Activated CD4-positive, alpha-beta T cell treated with anti-CD3 and anti-CD28 coated beads for 48 hours (primary cell): Measurements from ENCODE around the gene B3GAT2.

Experiments used
- DNase-seq: peaks from one replicate; pipeline ENCODE4 v3.0.0-alpha.2; 2020

Gene B3GAT2

DNA sequence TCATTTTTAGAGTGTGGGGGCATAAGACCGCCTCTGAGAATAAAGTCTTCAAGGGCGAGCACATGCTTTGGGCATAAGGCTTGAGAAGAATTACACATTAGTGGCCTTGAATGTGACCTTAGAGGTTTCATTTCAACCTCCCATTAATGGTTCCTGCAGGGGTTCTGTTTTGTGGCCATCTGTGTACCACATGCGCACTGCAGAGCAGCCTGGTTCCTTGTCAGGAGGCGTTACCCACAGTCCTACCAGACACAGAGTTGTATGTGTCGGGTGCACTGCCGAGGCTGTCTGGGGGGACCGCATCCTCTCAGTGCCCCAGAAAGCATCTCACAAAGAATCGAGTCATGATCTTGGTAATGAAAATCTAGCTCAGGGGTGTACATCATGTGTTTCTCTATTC, 115.7 kb downstream of the B3GAT2 start:
- DNase-seq, result no peak

DNA sequence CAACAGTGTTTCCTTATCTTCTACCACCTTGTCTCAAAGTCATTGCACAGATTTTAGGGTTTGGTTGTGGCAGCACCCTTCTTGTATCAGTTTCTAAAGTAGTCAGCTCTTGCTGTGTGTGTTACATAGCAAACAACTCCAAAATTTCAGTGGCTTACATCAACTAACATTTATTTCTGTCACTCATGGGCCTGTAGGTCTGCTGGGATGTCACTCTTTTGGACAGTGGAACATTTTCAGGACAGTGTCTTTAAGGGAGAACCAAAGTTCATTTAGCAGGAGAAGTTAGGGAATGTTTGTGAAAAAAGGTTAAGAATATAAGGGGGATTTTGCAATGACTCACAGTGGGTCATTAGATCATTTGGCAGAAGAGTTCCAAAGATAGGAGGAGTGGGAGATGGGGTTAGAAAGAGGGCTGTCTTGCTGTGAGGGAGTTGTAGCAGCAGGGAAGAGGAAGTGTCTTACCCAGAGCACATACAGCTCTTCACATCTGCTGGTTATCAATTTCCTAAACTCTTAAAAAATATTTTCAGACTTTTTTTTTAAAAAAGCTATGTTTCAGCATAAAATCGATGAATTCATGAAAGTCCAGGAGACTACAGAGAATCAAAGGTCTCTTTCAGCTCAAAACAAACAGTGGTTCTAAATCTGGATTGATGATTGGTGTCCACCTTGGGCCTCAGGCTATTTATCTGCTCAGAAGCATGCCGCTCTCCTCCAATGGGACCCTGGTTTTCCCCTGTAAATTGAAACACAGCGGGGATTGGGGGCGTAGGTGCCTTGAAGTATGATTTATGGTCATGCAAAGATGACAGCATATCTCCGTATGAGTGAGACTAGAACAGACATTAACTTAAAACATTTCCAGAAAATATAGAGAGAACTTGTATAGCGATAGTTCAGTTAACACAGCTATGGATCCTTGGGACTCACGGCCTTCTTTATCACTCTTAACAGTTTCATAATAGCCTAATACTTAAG, 117.3 kb downstream of the B3GAT2 start:
- DNase-seq, result no peak

DNA sequence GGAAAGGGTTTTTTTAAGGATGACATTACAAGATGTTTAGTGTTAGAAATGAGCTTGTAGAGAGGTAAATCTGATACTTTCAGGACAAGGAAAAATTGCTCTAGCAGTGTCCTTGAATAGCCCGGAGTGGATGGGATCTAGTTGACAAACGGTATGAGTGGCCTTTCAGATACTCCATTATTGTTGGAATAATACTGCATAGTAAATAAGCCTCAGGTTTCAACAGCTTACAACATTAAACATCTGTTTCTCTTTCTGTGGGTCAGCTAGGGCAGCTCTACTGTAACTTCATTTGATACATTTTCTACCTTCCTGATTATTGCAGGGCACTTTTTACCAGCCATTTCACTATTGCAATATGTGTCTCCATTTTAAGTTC, 118.0 kb downstream of the B3GAT2 start:
- no peak for DNase-seq

DNA sequence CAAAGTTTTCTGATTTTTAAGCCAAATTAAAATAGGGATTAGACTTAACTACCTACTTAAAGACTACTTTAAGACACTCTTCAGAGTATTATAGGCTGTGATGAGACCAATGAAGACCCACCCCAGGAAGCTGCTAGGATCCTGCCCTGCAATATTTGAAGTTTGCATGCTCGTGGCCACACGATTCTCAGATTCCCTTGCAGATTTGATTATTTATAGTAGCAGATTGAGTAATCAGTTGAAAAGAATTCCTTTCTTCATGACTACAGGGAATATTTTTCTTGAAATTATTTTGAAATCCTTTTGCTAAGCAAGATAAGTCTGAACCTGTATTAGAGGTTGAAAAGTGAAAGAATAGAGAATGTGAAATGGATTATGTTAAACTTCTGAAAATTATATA, 122.3 kb downstream of the B3GAT2 start:
- DNase-seq, result no peak

DNA sequence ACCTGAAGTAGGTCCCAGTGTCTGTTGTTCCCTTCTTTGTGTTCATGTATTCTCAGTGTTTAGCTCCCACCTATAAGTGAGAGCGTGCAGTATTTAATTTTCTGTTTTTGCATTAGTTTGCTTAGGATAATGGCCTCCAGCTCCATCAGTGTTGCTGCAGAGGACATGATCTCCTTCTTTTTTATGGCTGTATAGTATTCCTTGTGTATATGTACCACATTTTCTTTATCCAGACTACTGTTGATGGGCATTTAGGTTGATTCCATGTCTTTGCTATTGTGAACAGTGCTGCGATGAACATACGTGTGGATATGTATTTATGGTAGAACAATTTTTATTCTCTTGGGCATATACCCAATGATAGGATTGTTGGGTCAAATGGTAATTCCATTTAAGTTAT, 125.4 kb downstream of the B3GAT2 start:
- no peak for DNase-seq

DNA sequence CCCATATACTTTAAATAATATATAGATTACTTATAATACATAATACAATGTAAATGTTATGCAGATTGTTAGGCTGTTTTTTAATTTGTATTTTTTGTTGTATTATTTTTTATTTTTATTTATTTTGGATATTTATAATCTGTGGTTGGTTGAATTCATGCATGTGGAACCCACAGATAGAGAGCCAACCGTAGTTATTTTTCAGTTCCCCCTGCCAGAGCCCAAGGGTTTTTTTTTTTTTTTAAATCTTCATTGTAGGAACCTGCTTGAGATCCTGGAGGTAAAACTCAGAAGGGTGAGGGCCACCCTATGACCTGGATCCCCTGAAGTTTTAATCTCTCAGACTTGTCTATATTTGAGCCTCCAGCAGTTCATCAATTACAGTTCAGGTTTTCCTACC, 133.2 kb downstream of the B3GAT2 start:
- DNase-seq, result no peak

DNA sequence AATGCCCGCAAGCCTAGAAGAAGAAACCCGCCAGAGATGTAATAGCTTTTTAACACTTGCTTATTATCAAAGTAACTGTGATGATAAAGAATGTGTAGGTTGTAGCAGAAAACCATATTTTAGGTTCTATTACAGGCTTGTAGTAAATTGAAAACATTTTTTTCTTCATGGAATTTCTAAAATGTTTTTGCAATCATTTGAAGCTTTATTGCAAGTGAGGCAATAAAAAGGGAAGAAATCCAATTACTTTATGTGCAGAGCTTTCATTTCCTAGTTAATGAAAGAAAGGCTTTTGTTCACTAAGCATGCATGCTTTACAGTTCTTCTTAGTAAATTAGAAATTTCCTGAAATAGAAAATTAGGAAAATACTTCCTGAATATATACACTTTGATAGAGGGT, 135.1 kb downstream of the B3GAT2 start:
- DNase-seq, result no peak

DNA sequence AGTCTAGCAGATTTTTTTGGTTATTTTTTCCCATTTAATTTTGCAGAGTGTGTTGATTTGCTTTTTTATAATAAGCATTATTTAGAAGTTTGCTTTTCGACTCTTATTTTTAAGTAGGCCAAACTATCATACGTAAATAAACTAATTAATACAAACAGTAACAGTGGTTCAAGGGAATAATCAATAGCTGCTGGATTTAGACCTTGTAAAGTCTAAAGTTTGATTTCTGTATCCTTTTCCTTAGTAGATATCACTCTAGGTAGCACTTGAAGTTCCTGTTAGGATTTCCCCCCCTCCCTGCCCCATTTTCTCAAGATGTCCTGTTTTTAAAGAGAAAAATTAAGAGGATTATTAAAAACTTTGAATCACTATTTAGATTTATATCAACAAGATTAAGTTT, 136.1 kb downstream of the B3GAT2 start:
- DNase-seq, result no peak

DNA sequence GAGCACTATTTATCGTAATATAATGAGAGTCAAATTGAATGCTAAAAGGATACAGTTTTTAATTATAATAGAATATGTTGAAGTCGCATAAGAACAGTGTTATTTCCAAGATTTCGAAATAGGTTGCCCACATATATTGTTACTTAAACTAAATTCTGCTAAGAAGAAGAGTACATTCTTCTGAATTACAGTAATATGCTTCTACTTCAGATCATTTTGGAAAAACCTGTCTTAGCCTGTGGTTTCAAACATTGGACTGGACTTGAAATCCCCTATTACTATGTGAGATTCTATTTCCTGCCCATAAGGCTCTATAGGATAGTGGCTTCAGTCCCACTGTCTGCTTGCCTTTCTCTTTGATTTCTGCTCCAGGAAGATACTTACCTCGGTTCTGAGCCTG, 137.2 kb downstream of the B3GAT2 start:
- no peak for DNase-seq

DNA sequence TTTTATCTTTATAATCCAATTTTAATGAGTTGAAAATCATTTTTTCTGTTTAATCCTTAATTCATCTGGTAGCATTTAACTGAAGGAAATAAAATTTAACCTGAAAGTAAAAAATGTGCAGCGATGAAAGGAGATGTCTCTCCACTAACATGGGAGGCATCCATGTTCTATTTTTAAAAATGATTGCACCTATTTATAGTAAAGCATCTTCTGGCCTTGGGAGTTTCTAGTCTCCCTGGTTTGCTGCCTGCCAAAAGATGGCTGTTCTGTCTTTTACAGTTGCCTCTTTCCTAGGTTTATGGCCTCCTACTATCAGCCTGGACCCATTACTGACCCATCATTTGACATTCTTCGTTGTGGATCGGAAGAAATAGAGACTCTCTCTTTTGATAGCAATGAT, 143.0 kb downstream of the B3GAT2 start:
- no peak for DNase-seq

DNA sequence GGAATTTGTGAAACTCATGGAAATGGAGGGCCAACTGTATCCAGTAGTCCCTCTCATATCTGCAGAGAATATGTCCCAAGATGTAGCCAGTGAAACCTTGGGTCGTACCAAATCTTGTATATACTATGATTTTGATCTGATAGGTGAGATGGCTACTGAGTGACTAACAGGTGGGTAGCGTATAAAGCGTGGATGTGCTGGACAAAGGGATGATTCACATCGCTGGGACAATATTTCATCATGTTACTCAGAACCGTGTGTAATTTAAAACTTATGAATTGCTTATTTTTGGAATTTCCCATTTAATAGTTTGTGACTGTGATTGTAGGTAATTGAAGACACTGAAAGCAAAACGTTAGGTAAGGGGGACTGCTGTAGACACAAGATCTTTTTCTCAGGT, 145.1 kb downstream of the B3GAT2 start:
- no peak for DNase-seq
